Fibroblast of lung (primary cell): ENCODE measurements around the gene KASH5. TPM values are rescaled to one million over a fixed set of nuclear protein-coding genes. Genes with fewer than 3 reads are reported as not detected.
"Not testable (repeated sequence)": the region's sequence is repeated elsewhere in the genome, so short reads cannot be mapped to it uniquely, and the experiment has no call there.

Source experiments
- DNase-seq, 2 donors: peaks; one replicate each; pipeline versions ENCODE4 v3.0.0 to v3.0.0-alpha.2; 2010; ENCODE audit warnings: low read depth in 2 of 2
- H2AFZ ChIP-seq: 2 replicates; pipeline ENCODE4 v1.5.1; 2012; ENCODE audit warnings: low read length, control low read depth, inconsistent platforms
- H3K27ac ChIP-seq: 2 replicates; pipeline ENCODE4 v1.5.1; 2011; ENCODE audit warnings: low read length, control low read depth; ENCODE audit not compliant: insufficient read depth
- H3K27me3 ChIP-seq: 2 replicates; pipeline ENCODE4 v1.5.1; 2011; ENCODE audit warnings: mild to moderate bottlenecking, low read length; ENCODE audit not compliant: control insufficient read depth, insufficient read depth
- H3K36me3 ChIP-seq: 2 replicates; pipeline ENCODE4 v1.5.1; 2011; ENCODE audit warnings: low read length; ENCODE audit not compliant: control insufficient read depth, insufficient read depth
- H3K4me1 ChIP-seq: 2 replicates; pipeline ENCODE4 v1.5.1; 2011; ENCODE audit warnings: low read length; ENCODE audit not compliant: control insufficient read depth, insufficient read depth; ENCODE audit errors: extremely low read depth
- H3K4me2 ChIP-seq: 2 replicates; pipeline ENCODE4 v1.5.1; 2011; ENCODE audit warnings: low read length, control low read depth; ENCODE audit not compliant: insufficient read depth; ENCODE audit errors: extremely low read depth
- H3K4me3 ChIP-seq, 4 experiments: fragments of 200-600 bp in 1 of 4; sonication (generic) in 1 of 4; replicated peaks in 1 of 4; 2 replicates each; pipeline ENCODE4 v1.5.1; 2011 to 2016; ENCODE audit warnings: low read length in 4 of 4, low read depth in 3 of 4, mild to moderate bottlenecking in 3 of 4, control low read depth in 2 of 4, inconsistent platforms in 1 of 4, mixed read lengths in 1 of 4; ENCODE audit not compliant: insufficient read depth in 1 of 4; ENCODE audit errors: control extremely low read depth in 1 of 4
- H3K79me2 ChIP-seq: 2 replicates; pipeline ENCODE4 v1.5.1; 2012; ENCODE audit warnings: mild to moderate bottlenecking, low read length, inconsistent platforms; ENCODE audit not compliant: control insufficient read depth, insufficient read depth
- H3K9ac ChIP-seq: 2 replicates; pipeline ENCODE4 v1.5.1; 2011; ENCODE audit warnings: mild to moderate bottlenecking, low read length, control low read depth; ENCODE audit not compliant: insufficient read depth
- H3K9me3 ChIP-seq: 2 replicates; pipeline ENCODE4 v1.5.1; 2012; ENCODE audit warnings: low read depth, low read length; ENCODE audit not compliant: control insufficient read depth, insufficient read depth
- H4K20me1 ChIP-seq: 2 replicates; pipeline ENCODE4 v1.5.1; 2011; ENCODE audit warnings: low read length; ENCODE audit not compliant: control insufficient read depth, insufficient read depth; ENCODE audit errors: extremely low read depth
- CTCF ChIP-seq, 2 donors: IDR thresholded peaks in 1 of 2; conservative IDR thresholded peaks in 1 of 2; 1 replicate in 1 of 2; 2 replicates in 1 of 2; pipeline ENCODE4 v1.5.1; 2011 to 2012; ENCODE audit warnings: low read length in 2 of 2, control low read depth in 1 of 2, inconsistent platforms in 1 of 2, low read depth in 1 of 2, mild to moderate bottlenecking in 1 of 2
- EZH2 ChIP-seq: IDR thresholded peaks from 2 replicates; pipeline ENCODE4 v1.5.1; 2012; ENCODE audit warnings: low read length, control low read depth, mild to moderate bottlenecking; ENCODE audit errors: missing control alignments
- polyA plus RNA-seq, 2 donors: library from polyadenylated mRNA; depleted of rRNA in 1 of 2; stranded (reverse) in 1 of 2; unstranded in 1 of 2; fragments of >200 nt; gene quantifications; 2 replicates each; pipeline ENCODE4 v1.2.1, GENCODE V29; 2011 to 2012; ENCODE audit warnings: missing spikeins in 1 of 2
- total RNA-seq: library from RNA; depleted of rRNA; stranded (reverse); fragments of >200 nt; gene quantifications from 2 replicates; pipeline ENCODE4 v1.2.1, GENCODE V29; 2014

KASH5 gene
- total and polyA plus RNA-seq, 2 donors (not counting 1 experiment from before 2014, with no cell fraction given), result not detected

- Histone ChIP-seq H4K20me1 (no peaks in the 10 kb centered on the region), H3K36me3 (no peaks in the 10 kb centered on the region), H3K9ac (no peak overlapping the region), H3K27me3 (peaks cover 4% of the 10 kb centered on the region), H3K9me3 (no peaks in the 10 kb centered on the region), H3K4me3 (no peak overlapping the region), H3K27ac (no peak overlapping the region), H3K79me2 (no peaks in the 10 kb centered on the region), H2AFZ (no peak overlapping the region), H3K4me1 (no peaks in the 10 kb centered on the region), H3K4me2 (no peak overlapping the region)
- no peak for DNase-seq
- TF ChIP-seq CTCF (conservative IDR thresholded peaks at IDR 0.05 in 1 of 2, IDR thresholded peaks at IDR 0.05 in 1 of 2; ENCODE audit: low read depth in 1 of 2, low read length in 2 of 2) (no peak), EZH2 (no peak)
These were observed 16.9 kb upstream of the KASH5 start for GRCh38 chr19:49371184-49371583.

GRCh38 chr19:49373174-49373573 is 14.9 kb upstream of the KASH5 start:
- H2AFZ ChIP-seq, H3K9ac ChIP-seq, H3K36me3 ChIP-seq, H3K79me2 ChIP-seq, H3K27ac ChIP-seq, H3K27me3 ChIP-seq, DNase-seq, H4K20me1 ChIP-seq, H3K9me3 ChIP-seq, H3K4me3 ChIP-seq, H3K4me2 ChIP-seq, H3K4me1 ChIP-seq: not testable (repeated sequence)

- no peak overlapping the region for H3K27ac ChIP-seq
- no peak for DNase-seq
- no peak overlapping the region for H3K9ac ChIP-seq
- H3K79me2 ChIP-seq, result no peaks in the 10 kb centered on the region
- H3K4me3 ChIP-seq, result no peak overlapping the region
- peaks cover 4% of the 10 kb centered on the region for H3K27me3 ChIP-seq
- no peaks in the 10 kb centered on the region for H3K36me3 ChIP-seq
- no peaks in the 10 kb centered on the region for H3K4me1 ChIP-seq
- no peaks in the 10 kb centered on the region for H3K9me3 ChIP-seq
- TF ChIP-seq CTCF (conservative IDR thresholded peaks at IDR 0.05 in 1 of 2, IDR thresholded peaks at IDR 0.05 in 1 of 2; ENCODE audit: low read depth in 1 of 2, low read length in 2 of 2) (no peak), EZH2 (no peak)
- no peak overlapping the region for H3K4me2 ChIP-seq
- no peaks in the 10 kb centered on the region for H4K20me1 ChIP-seq
- no peak overlapping the region for H2AFZ ChIP-seq
These were observed 13.2 kb upstream of the KASH5 start for GRCh38 chr19:49374665-49375434.
